ENCODE measurements around the gene ZBTB48. TPM values are rescaled to one million over a fixed set of nuclear protein-coding genes. Genes with fewer than 3 reads are reported as not detected.

Gene ZBTB48
- total and polyA plus RNA-seq, 12 donors: 6.8 to 245 (median 31.2) TPM

DNA sequence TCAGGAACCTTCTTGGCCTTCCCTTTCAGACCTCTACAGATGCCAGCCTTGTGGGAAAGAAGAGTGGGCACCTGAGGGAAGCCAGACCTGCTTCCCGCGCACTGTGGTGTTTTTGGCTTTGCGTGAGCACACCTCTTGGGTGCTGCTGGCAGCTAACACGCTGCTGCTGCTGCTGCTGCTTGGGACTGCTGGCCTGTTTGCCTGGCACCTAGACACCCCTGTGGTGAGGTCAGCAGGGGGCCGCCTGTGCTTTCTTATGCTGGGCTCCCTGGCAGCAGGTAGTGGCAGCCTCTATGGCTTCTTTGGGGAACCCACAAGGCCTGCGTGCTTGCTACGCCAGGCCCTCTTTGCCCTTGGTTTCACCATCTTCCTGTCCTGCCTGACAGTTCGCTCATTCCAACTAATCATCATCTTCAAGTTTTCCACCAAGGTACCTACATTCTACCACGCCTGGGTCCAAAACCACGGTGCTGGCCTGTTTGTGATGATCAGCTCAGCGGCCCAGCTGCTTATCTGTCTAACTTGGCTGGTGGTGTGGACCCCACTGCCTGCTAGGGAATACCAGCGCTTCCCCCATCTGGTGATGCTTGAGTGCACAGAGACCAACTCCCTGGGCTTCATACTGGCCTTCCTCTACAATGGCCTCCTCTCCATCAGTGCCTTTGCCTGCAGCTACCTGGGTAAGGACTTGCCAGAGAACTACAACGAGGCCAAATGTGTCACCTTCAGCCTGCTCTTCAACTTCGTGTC, 995 bp upstream of the ZBTB48 start:
- no peak for TF ChIP-seq POLR2A (IDR thresholded peaks at IDR 0.05)
- TF ChIP-seq, protein P1, sequence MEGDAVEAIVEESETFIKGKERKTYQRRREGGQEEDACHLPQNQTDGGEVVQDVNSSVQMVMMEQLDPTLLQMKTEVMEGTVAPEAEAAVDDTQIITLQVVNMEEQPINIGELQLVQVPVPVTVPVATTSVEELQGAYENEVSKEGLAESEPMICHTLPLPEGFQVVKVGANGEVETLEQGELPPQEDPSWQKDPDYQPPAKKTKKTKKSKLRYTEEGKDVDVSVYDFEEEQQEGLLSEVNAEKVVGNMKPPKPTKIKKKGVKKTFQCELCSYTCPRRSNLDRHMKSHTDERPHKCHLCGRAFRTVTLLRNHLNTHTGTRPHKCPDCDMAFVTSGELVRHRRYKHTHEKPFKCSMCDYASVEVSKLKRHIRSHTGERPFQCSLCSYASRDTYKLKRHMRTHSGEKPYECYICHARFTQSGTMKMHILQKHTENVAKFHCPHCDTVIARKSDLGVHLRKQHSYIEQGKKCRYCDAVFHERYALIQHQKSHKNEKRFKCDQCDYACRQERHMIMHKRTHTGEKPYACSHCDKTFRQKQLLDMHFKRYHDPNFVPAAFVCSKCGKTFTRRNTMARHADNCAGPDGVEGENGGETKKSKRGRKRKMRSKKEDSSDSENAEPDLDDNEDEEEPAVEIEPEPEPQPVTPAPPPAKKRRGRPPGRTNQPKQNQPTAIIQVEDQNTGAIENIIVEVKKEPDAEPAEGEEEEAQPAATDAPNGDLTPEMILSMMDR (IDR thresholded peaks at IDR 0.05): no peak
- H3K4me3 ChIP-seq: peak overlapping the region in 1 of 4 donors; percentile 91
- H3K36me3 ChIP-seq (replicated peaks in 1 of 2): no peaks in the 10 kb centered on the region
- H3K9me3 ChIP-seq (replicated peaks in 1 of 3): no peaks in the 10 kb centered on the region
- DNase-seq: peak in 1 of 7 donors; percentile 24
- peak overlapping the region in 3 of 5 donors; percentile 86 to 97 (median 95) for H3K27ac ChIP-seq
- 88 to 93% (median 89%) methylated on average over 9 to 14 of the region's 14 CpGs for WGBS, 4 donors
- intact Hi-C loops (cut with DNase I): no loop called here
- peaks cover 17 to 31% of the 10 kb centered on the region in 2 donors for H3K4me1 ChIP-seq (replicated peaks in 1 of 2)
- no peaks in the 10 kb centered on the region for H3K27me3 ChIP-seq

DNA sequence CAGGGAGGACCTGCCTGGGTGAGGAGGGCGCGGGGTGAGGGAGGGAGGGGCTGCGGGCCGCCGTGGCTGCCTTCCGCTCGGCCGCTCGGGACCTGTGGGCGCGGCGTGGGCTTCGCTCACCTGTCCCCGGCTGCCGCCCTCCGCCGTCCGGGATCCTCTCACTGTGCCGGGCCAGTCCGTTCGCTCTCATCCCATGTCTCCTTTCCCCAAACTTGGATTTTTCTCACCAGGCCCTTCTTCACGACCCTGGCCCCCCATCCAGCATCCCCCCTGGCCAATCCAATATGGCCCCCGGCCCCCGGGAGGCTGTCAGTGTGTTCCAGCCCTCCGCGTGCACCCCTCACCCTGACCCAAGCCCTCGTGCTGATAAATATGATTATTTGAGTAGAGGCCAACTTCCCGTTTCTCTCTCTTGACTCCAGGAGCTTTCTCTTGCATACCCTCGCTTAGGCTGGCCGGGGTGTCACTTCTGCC, 362 bp downstream of the ZBTB48 start:
- no peak for DNase-seq
- H3K27ac ChIP-seq: peak overlapping the region; percentile 26 to 97 (median 86)
- H3K27me3 ChIP-seq: no peaks in the 10 kb centered on the region
- 0% methylated on average over 8 to 30 of the region's 30 CpGs for WGBS, 4 donors
- no peaks in the 10 kb centered on the region for H3K9me3 ChIP-seq (replicated peaks in 1 of 3)
- H3K36me3 ChIP-seq (replicated peaks in 1 of 2): no peaks in the 10 kb centered on the region
- TF ChIP-seq, protein P1 (IDR thresholded peaks at IDR 0.05): no peak
- no peak for TF ChIP-seq POLR2A (IDR thresholded peaks at IDR 0.05)
- peak overlapping the region; percentile 26 to 91 (median 72) for H3K4me3 ChIP-seq
- H3K4me1 ChIP-seq (replicated peaks in 1 of 2): peaks cover 17 to 31% of the 10 kb centered on the region in 2 donors
- intact Hi-C loops (cut with DNase I): no loop called here

DNA sequence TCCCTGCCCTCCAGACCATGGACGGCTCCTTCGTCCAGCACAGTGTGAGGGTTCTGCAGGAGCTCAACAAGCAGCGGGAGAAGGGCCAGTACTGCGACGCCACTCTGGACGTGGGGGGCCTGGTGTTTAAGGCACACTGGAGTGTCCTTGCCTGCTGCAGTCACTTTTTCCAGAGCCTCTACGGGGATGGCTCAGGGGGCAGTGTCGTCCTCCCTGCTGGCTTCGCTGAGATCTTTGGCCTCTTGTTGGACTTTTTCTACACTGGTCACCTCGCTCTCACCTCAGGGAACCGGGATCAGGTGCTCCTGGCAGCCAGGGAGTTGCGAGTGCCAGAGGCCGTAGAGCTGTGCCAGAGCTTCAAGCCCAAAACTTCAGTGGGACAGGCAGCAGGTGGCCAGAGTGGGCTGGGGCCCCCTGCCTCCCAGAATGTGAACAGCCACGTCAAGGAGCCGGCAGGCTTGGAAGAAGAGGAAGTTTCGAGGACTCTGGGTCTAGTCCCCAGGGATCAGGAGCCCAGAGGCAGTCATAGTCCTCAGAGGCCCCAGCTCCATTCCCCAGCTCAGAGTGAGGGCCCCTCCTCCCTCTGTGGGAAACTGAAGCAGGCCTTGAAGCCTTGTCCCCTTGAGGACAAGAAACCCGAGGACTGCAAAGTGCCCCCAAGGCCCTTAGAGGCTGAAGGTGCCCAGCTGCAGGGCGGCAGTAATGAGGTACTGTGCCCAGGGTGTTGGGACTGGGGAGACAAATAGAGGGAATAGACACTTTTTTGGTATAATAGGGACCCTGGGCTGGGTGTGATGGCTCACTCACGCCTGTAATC, 1.0 kb downstream of the ZBTB48 start:
- intact Hi-C loops (cut with DNase I): no loop called here

More for the DNA sequence above, 1.0 kb downstream of the ZBTB48 start:
- peaks cover 17 to 31% of the 10 kb centered on the region in 2 donors for H3K4me1 ChIP-seq (replicated peaks in 1 of 2)
- H3K9me3 ChIP-seq (replicated peaks in 1 of 3): no peaks in the 10 kb centered on the region
- TF ChIP-seq POLR2A (IDR thresholded peaks at IDR 0.05): peak in 1 of 2 donors; percentile 52
- TF ChIP-seq, protein P1 (IDR thresholded peaks at IDR 0.05): no peak
- no peaks in the 10 kb centered on the region for H3K36me3 ChIP-seq (replicated peaks in 1 of 2)
- H3K27ac ChIP-seq: peak overlapping the region; percentile 26 to 97 (median 86)
- H3K27me3 ChIP-seq: no peaks in the 10 kb centered on the region
- WGBS, 4 donors: 25 to 66% (median 28%) methylated on average over 3 to 19 of the region's 19 CpGs
- H3K4me3 ChIP-seq: peak overlapping the region in 3 of 4 donors; percentile 53 to 91 (median 91)
- peak in 5 of 7 donors; percentile 47 to 80 (median 66) for DNase-seq

All from adrenal gland (tissue), 12 donors.